ENCODE data around the gene PRXL2B. TPM values are rescaled to one million over a fixed set of nuclear protein-coding genes. Genes with fewer than 3 reads are reported as not detected.

Gene PRXL2B
- total RNA-seq, 4 donors from 2014 or later, result 33.7 to 101 (median 50.1) TPM

- no peak overlapping the region for H3K4me3 ChIP-seq
- no peak for TF ChIP-seq EP300 (IDR thresholded peaks at IDR 0.05; ENCODE audit: low read depth)
- TF ChIP-seq POLR2A (IDR thresholded peaks at IDR 0.05), result no peak
- TF ChIP-seq CTCF (IDR thresholded peaks at IDR 0.05), result no peak
- no peak for TF ChIP-seq POLR2AphosphoS5 (IDR thresholded peaks at IDR 0.05)
- H3K36me3 ChIP-seq, result no peaks in the 10 kb centered on the region
- no peaks in the 10 kb centered on the region for H3K9me3 ChIP-seq
- H3K27ac ChIP-seq, result peak overlapping the region in 2 of 4 donors; percentile 38 to 56
- intact Hi-C loops (cut with DNase I; ENCODE audit: low total_unique reads), result no loop called here
- 70% methylated on average over 18 of the region's 26 CpGs; no CpG with 5 or more reads in 1 of the 2 donors for WGBS, 2 donors (ENCODE audit: low coverage in 1 of 2)
- DNase-seq, result peak; percentile 11
- no peaks in the 10 kb centered on the region for H3K27me3 ChIP-seq
- in situ Hi-C loops (cut with MboI; ENCODE audit: low pct_ligation_motif_present in 1 of 4, low pct_unique_long_range_greater_than_20kb in 1 of 4, low sequenced_read_pairs in 3 of 4), result no loop called here
- peaks cover 0 to 22% (median 7%) of the 10 kb centered on the region in 4 donors for H3K4me1 ChIP-seq
Measured at GRCh38 chr1:2593251-2593878, 6.8 kb downstream of the PRXL2B start.

GRCh38 chr1:2594001-2594640 lies 7.5 kb downstream of the PRXL2B start:
- in situ Hi-C loops (cut with MboI; ENCODE audit: low pct_ligation_motif_present in 1 of 4, low pct_unique_long_range_greater_than_20kb in 1 of 4, low sequenced_read_pairs in 3 of 4) (no loop called here), intact Hi-C loops (cut with DNase I; ENCODE audit: low total_unique reads) (no loop called here)
- H3K9me3 ChIP-seq, result no peaks in the 10 kb centered on the region
- no peak for TF ChIP-seq CTCF (IDR thresholded peaks at IDR 0.05)
- no peak for TF ChIP-seq POLR2AphosphoS5 (IDR thresholded peaks at IDR 0.05)
- TF ChIP-seq POLR2A (IDR thresholded peaks at IDR 0.05), result no peak
- TF ChIP-seq EP300 (IDR thresholded peaks at IDR 0.05; ENCODE audit: low read depth), result no peak
- H3K27ac ChIP-seq, result no peak overlapping the region
- H3K36me3 ChIP-seq, result no peaks in the 10 kb centered on the region
- no peaks in the 10 kb centered on the region for H3K27me3 ChIP-seq
- DNase-seq, result peak; percentile 65
- peak overlapping the region in 2 of 4 donors; percentile 5 to 11 for H3K4me3 ChIP-seq
- 22% methylated on average over 18 of the region's 20 CpGs; no CpG with 5 or more reads in 1 of the 2 donors for WGBS, 2 donors (ENCODE audit: low coverage in 1 of 2)
- peaks cover 0 to 20% (median 7%) of the 10 kb centered on the region in 4 donors for H3K4me1 ChIP-seq

GRCh38 chr1:2594641-2595131 lies 8.1 kb downstream of the PRXL2B start:
- in situ Hi-C loops (cut with MboI; ENCODE audit: low pct_ligation_motif_present in 1 of 4, low pct_unique_long_range_greater_than_20kb in 1 of 4, low sequenced_read_pairs in 3 of 4) (no loop called here), intact Hi-C loops (cut with DNase I; ENCODE audit: low total_unique reads) (no loop called here)
- Histone ChIP-seq H3K27ac (no peak overlapping the region), H3K4me1 (peaks cover 0 to 20% (median 7%) of the 10 kb centered on the region in 4 donors), H3K9me3 (no peaks in the 10 kb centered on the region), H3K36me3 (no peaks in the 10 kb centered on the region), H3K27me3 (no peaks in the 10 kb centered on the region), H3K4me3 (no peak overlapping the region)
- no peak for DNase-seq
- TF ChIP-seq POLR2A (IDR thresholded peaks at IDR 0.05) (no peak), EP300 (IDR thresholded peaks at IDR 0.05; ENCODE audit: low read depth) (no peak), CTCF (IDR thresholded peaks at IDR 0.05) (no peak), POLR2AphosphoS5 (IDR thresholded peaks at IDR 0.05) (no peak)
- WGBS, 2 donors (ENCODE audit: low coverage in 1 of 2), result 81% methylated on average over 17 of the region's 17 CpGs; no CpG with 5 or more reads in 1 of the 2 donors

- DNase-seq, result no peak
- intact Hi-C loops (cut with DNase I; ENCODE audit: low total_unique reads) (no loop called here), in situ Hi-C loops (cut with MboI; ENCODE audit: low pct_ligation_motif_present in 1 of 4, low pct_unique_long_range_greater_than_20kb in 1 of 4, low sequenced_read_pairs in 3 of 4) (no loop called here)
- Histone ChIP-seq H3K27ac (no peak overlapping the region), H3K36me3 (no peaks in the 10 kb centered on the region), H3K4me3 (no peak overlapping the region), H3K27me3 (no peaks in the 10 kb centered on the region), H3K9me3 (no peaks in the 10 kb centered on the region), H3K4me1 (peaks cover 0 to 20% (median 7%) of the 10 kb centered on the region in 4 donors)
- WGBS, 2 donors (ENCODE audit: low coverage in 1 of 2), result 87% methylated on average over 12 of the region's 19 CpGs; no CpG with 5 or more reads in 1 of the 2 donors
- no peak for TF ChIP-seq EP300 (IDR thresholded peaks at IDR 0.05; ENCODE audit: low read depth)
Measured at GRCh38 chr1:2595261-2595811, 8.8 kb downstream of the PRXL2B start.

All from transverse colon (tissue), 4 donors.